HCT116 (cell line): Measurements from ENCODE around the gene NFKB2. TPM values are rescaled to one million over a fixed set of nuclear protein-coding genes. Genes with fewer than 3 reads are reported as not detected.

ENCODE experiments used
- ATAC-seq: fragments of 200-7000 bp; cut with Tn5 transposase; 2 replicates; pipeline ENCODE4 v1.9.1; 2020; ENCODE audit warnings: mild to moderate bottlenecking, moderate library complexity
- BruUV-seq: library from RNA; stranded (reverse); fragments of 400-500 nt; replicated peaks from 2 replicates; lab custom pipeline; 2021; lab: Mats Ljungman, UMichigan
- CTCF ChIA-PET: fragments of 300-600 bp; sonication (Branson Sonifier 250); formaldehyde crosslinking; loops from one replicate; lab custom pipeline; 2021; ENCODE audit warnings: antibody characterized with exemption; lab: Charles Lee
- POLR2A ChIA-PET: fragments of 300-600, 350-600 bp; sonication (Branson Sonifier 250); formaldehyde crosslinking; loops from one replicate; lab custom pipeline; 2021; ENCODE audit warnings: antibody characterized with exemption; lab: Charles Lee
- RAD21 ChIA-PET, 2 experiments: fragments of 300-600 bp; sonication (Branson Sonifier 250); formaldehyde crosslinking; loops; one replicate each; lab custom pipeline; 2023; ENCODE audit warnings: low total read pairs in 2 of 2; ENCODE audit not compliant: uncharacterized antibody in 2 of 2, unreplicated experiment in 2 of 2, low non-redundant PET in 1 of 2; lab: Charles Lee
- DNase-seq: peaks from one replicate; pipeline ENCODE4 v3.0.0-alpha.2; 2010; ENCODE audit warnings: low read depth, low spot score
- H2AFZ ChIP-seq: fragments of 200-600 bp; shearing (Covaris generic), sonication (generic); 2 replicates; pipeline ENCODE4 v1.6.1; 2017; ENCODE audit warnings: low read depth, mixed run types, mixed read lengths, antibody characterized with exemption, low read length; ENCODE audit not compliant: poor library complexity, severe bottlenecking
- H3K27ac ChIP-seq: 2 replicates; pipeline ENCODE4 v1.5.1; 2012; ENCODE audit warnings: low read depth, low read length
- H3K27me3 ChIP-seq: fragments of 200-600 bp; sonication (generic); 2 replicates; pipeline ENCODE4 v1.6.1; 2016; ENCODE audit warnings: mixed run types, low read length, mixed read lengths; ENCODE audit not compliant: insufficient read depth
- H3K36me3 ChIP-seq, 2 experiments: fragments of 200-500 bp in 1 of 2; fragments of 200-600 bp in 1 of 2; sonication (Bioruptor generic) in 1 of 2; sonication (generic) in 1 of 2; 2 replicates each; pipeline versions ENCODE4 v1.5.1 to v1.6.1; 2014 to 2016; ENCODE audit warnings: low read length in 2 of 2, inconsistent platforms in 1 of 2, mixed read lengths in 1 of 2, mixed run types in 1 of 2; ENCODE audit not compliant: insufficient read depth in 2 of 2, control insufficient read depth in 1 of 2
- H3K4me1 ChIP-seq, 2 experiments: fragments of 200-600 bp in 1 of 2; sonication (generic) in 1 of 2; 2 replicates each; pipeline versions ENCODE4 v1.5.1 to v1.6.1; 2012 to 2017; ENCODE audit warnings: low read length in 2 of 2, inconsistent platforms in 1 of 2, mild to moderate bottlenecking in 1 of 2, mixed read lengths in 1 of 2, mixed run types in 1 of 2, moderate library complexity in 1 of 2; ENCODE audit not compliant: insufficient read depth in 2 of 2, control insufficient read depth in 1 of 2
- H3K4me2 ChIP-seq: fragments of 200-600 bp; sonication (generic); 2 replicates; pipeline ENCODE4 v1.6.1; 2017; ENCODE audit warnings: mixed run types, low read length, mixed read lengths
- H3K4me3 ChIP-seq, 2 experiments: fragments of 200-600 bp in 1 of 2; sonication (generic) in 1 of 2; replicated peaks in 1 of 2; 2 replicates each; pipeline ENCODE4 v1.5.1; 2011 to 2016; ENCODE audit warnings: low read length in 2 of 2, control low read depth in 1 of 2, low read depth in 1 of 2, mild to moderate bottlenecking in 1 of 2, mixed read lengths in 1 of 2, mixed run types in 1 of 2
- H3K79me2 ChIP-seq: fragments of 200-600 bp; sonication (generic); 2 replicates; pipeline ENCODE4 v1.6.1; 2017; ENCODE audit warnings: mild to moderate bottlenecking, mixed run types, low read length, moderate library complexity, mixed read lengths; ENCODE audit not compliant: insufficient read depth
- H3K9ac ChIP-seq: fragments of 200-600 bp; sonication (generic); 2 replicates; pipeline ENCODE4 v1.6.1; 2016; ENCODE audit warnings: low read length, mixed read lengths
- H3K9me2 ChIP-seq: fragments of 200-600 bp; sonication (generic), shearing (Covaris generic); 2 replicates; pipeline ENCODE4 v1.6.1; 2017; ENCODE audit warnings: mixed run types, mild to moderate bottlenecking, moderate library complexity; ENCODE audit not compliant: insufficient read depth
- H3K9me3 ChIP-seq, 2 experiments: fragments of 200-500 bp in 1 of 2; fragments of 200-600 bp in 1 of 2; sonication (Bioruptor generic) in 1 of 2; sonication (generic) in 1 of 2; 2 replicates each; pipeline ENCODE4 v1.6.1; 2014 to 2017; ENCODE audit warnings: low read length in 2 of 2, mixed read lengths in 2 of 2, inconsistent platforms in 1 of 2, low read depth in 1 of 2, mild to moderate bottlenecking in 1 of 2, mixed run types in 1 of 2, moderate library complexity in 1 of 2; ENCODE audit not compliant: control insufficient read depth in 1 of 2, insufficient read depth in 1 of 2
- H4K20me1 ChIP-seq: fragments of 200-600 bp; sonication (generic), shearing (Covaris generic); 2 replicates; pipeline ENCODE4 v1.6.1; 2017; ENCODE audit warnings: mixed run types, mild to moderate bottlenecking, moderate library complexity; ENCODE audit not compliant: insufficient read depth
- CBX3 ChIP-seq: IDR thresholded peaks from 2 replicates; pipeline ENCODE4 v1.6.1; 2012; ENCODE audit warnings: low read depth
- CEBPB ChIP-seq: IDR thresholded peaks from 2 replicates; pipeline ENCODE4 v1.6.1; 2012; ENCODE audit warnings: low read depth
- CTCF ChIP-seq, 3 experiments: fragments of 200-600 bp in 1 of 3; sonication (generic) in 1 of 3; IDR thresholded peaks in 2 of 3; conservative IDR thresholded peaks in 1 of 3; 2 replicates each; pipeline ENCODE4 v1.5.1; 2012 to 2017; ENCODE audit warnings: low read depth in 2 of 3, low read length in 2 of 3, antibody characterized with exemption in 1 of 3, borderline replicate concordance in 1 of 3, control low read depth in 1 of 3, mild to moderate bottlenecking in 1 of 3, mixed read lengths in 1 of 3, mixed run types in 1 of 3, moderate library complexity in 1 of 3; ENCODE audit not compliant: insufficient read depth in 1 of 3
- FOSL1 ChIP-seq: IDR thresholded peaks from 2 replicates; pipeline ENCODE4 v1.6.1; 2012; ENCODE audit warnings: low read depth
- JUND ChIP-seq: IDR thresholded peaks from 2 replicates; pipeline ENCODE4 v1.6.1; 2012
- MAX ChIP-seq: IDR thresholded peaks from 2 replicates; pipeline ENCODE4 v1.6.1; 2012
- POLR2A ChIP-seq: IDR thresholded peaks from 2 replicates; pipeline ENCODE4 v1.7.0; 2011; ENCODE audit warnings: borderline replicate concordance; ENCODE audit not compliant: insufficient read depth, insufficient read length; ENCODE audit errors: extremely low read depth
- POLR2AphosphoS5 ChIP-seq: IDR thresholded peaks from 2 replicates; pipeline ENCODE4 v1.6.1; 2011; ENCODE audit warnings: mild to moderate bottlenecking, low read depth, low read length, moderate library complexity
- REST ChIP-seq: IDR thresholded peaks from 2 replicates; pipeline ENCODE4 v1.6.1; 2012; ENCODE audit warnings: low read depth
- SIN3A ChIP-seq: IDR thresholded peaks from 2 replicates; pipeline ENCODE4 v1.6.1; 2012; ENCODE audit warnings: low read depth
- SRF ChIP-seq: IDR thresholded peaks from 2 replicates; pipeline ENCODE4 v1.6.1; 2012; ENCODE audit warnings: low read depth
- TCF7L2 ChIP-seq: IDR thresholded peaks from 2 replicates; pipeline ENCODE4 v1.7.0; 2011; ENCODE audit warnings: borderline replicate concordance, inconsistent platforms; ENCODE audit not compliant: insufficient read depth, insufficient read length; ENCODE audit errors: extremely low read depth
- YY1 ChIP-seq: IDR thresholded peaks from 2 replicates; pipeline ENCODE4 v1.6.1; 2011; ENCODE audit warnings: low read length, low read depth, moderate library complexity, mild to moderate bottlenecking; ENCODE audit not compliant: insufficient replicate concordance; ENCODE audit errors: extremely low read depth
- ZBTB33 ChIP-seq: IDR thresholded peaks from 2 replicates; pipeline ENCODE4 v1.6.1; 2011; ENCODE audit warnings: mild to moderate bottlenecking, low read length, moderate library complexity; ENCODE audit not compliant: insufficient replicate concordance; ENCODE audit errors: extremely low read depth
- ZFX ChIP-seq: fragments of 450-650 bp; IDR thresholded peaks from 2 replicates; pipeline ENCODE4 v1.6.1; 2017
- intact Hi-C: fragments of 100-400 bp; cut with micrococcal nuclease; formaldehyde crosslinking; loops from 2 replicates; pipeline ENCODE4 v1.10.0; 2022
- total RNA-seq: library from RNA; stranded (reverse); gene quantifications from one replicate; pipeline ENCODE4 v1.2.1, GENCODE V29; 2021; ENCODE audit not compliant: unreplicated experiment

NFKB2 gene
- total RNA-seq, 1 experiment from 2014 or later = 115 TPM

GRCh38 chr10:102425444-102425843 is 29.9 kb downstream of the NFKB2 start:
- ChIA-PET RAD21 (no interaction called here), CTCF (interaction anchor here (2.6 kb wide), 1 partner anchor 194 kb away, joined by 7 read pairs; no protein-coding TSS in a partner anchor), POLR2A (interaction anchor here (1.2 kb wide), 1 partner anchor 30 kb away, joined by 3 read pairs; the partner anchor contains the start of gene NFKB2)
- Histone ChIP-seq H3K9ac (no peak overlapping the region), H3K79me2 (peaks cover 13% of the 10 kb centered on the region), H3K4me3 (no peak overlapping the region), H3K27me3 (no peaks in the 10 kb centered on the region), H3K4me2 (no peak overlapping the region), H3K9me2 (no peaks in the 10 kb centered on the region), H3K36me3 (peaks cover 0 to 11% of the 10 kb centered on the region in 2 experiments; a peak in 1 of 4 replicates), H4K20me1 (no peaks in the 10 kb centered on the region), H3K4me1 (peaks cover 11 to 27% of the 10 kb centered on the region in 2 experiments; a peak in 3 of 4 replicates), H3K9me3 (no peaks in the 10 kb centered on the region), H2AFZ (no peak overlapping the region), H3K27ac (no peak overlapping the region)
- TF ChIP-seq TCF7L2 = no peak
- TF ChIP-seq FOSL1 = no peak
- no peak for TF ChIP-seq ZBTB33
- TF ChIP-seq SIN3A = no peak
- TF ChIP-seq CBX3 = no peak
- no peak for TF ChIP-seq POLR2A
- no peak for TF ChIP-seq CEBPB
- no peak for TF ChIP-seq CTCF (IDR thresholded peaks at IDR 0.05 in 2 of 3, conservative IDR thresholded peaks at IDR 0.05 in 1 of 3; ENCODE audit: borderline replicate concordance in 1 of 3, insufficient read depth in 1 of 3, low read depth in 2 of 3, low read length in 2 of 3)
- no peak for TF ChIP-seq REST
- no peak for TF ChIP-seq MAX
- TF ChIP-seq SRF = no peak
- TF ChIP-seq ZFX = no peak
- no peak for TF ChIP-seq JUND
- TF ChIP-seq YY1 = no peak
- TF ChIP-seq POLR2AphosphoS5 = no peak
- intact Hi-C loops = no loop called here
- DNase-seq (no peak), ATAC-seq (no peak)
- no TSS peak for BruUV-seq
